ENCODE results near the gene EDN2.

Gene EDN2

DNA sequence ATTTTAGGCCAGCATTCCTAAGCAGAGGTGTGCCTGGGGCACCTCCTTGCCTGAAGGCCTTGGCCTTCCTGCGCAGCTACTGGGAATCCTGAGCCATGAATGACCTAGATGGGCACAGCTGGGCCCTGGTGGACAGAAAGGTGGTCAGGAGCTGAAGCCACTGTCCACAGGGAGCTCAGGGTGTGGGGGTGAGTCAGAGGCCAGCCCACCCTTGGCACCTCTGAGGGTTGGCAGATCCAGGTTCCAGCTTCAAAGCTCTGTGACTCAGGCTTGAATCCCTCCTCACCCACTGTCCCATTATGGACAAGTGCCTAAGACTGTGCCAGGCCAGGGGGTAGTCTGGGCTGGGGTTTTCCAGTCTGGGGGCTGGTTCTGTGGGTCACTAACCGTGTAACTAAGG lies 6.4 kb upstream of the EDN2 start:
- Histone ChIP-seq H3K36me3 (ENCODE audit: control insufficient read depth in 2 of 2, insufficient read depth in 1 of 2, low read length in 2 of 2) (no peaks in the 10 kb centered on the region), H3K4me1 (ENCODE audit: control insufficient read depth, insufficient read depth, low read length) (no peaks in the 10 kb centered on the region; the same call in none of the 2 replicates), H3K9me3 (ENCODE audit: control insufficient read depth, insufficient read depth, low read depth, low read length) (no peaks in the 10 kb centered on the region), H3K4me3 (ENCODE audit: low read depth, low read length) (no peak overlapping the region), H3K27ac (ENCODE audit: extremely low read depth, low read depth, low read length) (no peak overlapping the region)
- TF ChIP-seq ZNF843 (tag by site-specific recombination; IDR thresholded peaks at IDR 0.05) (no peak), ZNF529 (tag by site-specific recombination; IDR thresholded peaks at IDR 0.05; ENCODE audit: insufficient replicate concordance) (no peak), ZNF175 (tag by site-specific recombination; IDR thresholded peaks at IDR 0.05) (no peak), SCRT2 (tag by site-specific recombination; IDR thresholded peaks at IDR 0.05) (no peak), ZNF311 (tag by site-specific recombination; IDR thresholded peaks at IDR 0.05; ENCODE audit: borderline replicate concordance) (no peak), ZNF670 (tag by site-specific recombination; IDR thresholded peaks at IDR 0.05; ENCODE audit: low read depth) (no peak), REPIN1 (tag by site-specific recombination; IDR thresholded peaks at IDR 0.05; ENCODE audit: low read depth) (no peak), ZNF354C (tag by site-specific recombination; IDR thresholded peaks at IDR 0.05; ENCODE audit: borderline replicate concordance, low read depth) (no peak), ZNF132 (tag by site-specific recombination; IDR thresholded peaks at IDR 0.05; ENCODE audit: borderline replicate concordance) (no peak), ZNF426 (tag by site-specific recombination; IDR thresholded peaks at IDR 0.05) (no peak)
- TF ChIP-seq, protein P1, sequence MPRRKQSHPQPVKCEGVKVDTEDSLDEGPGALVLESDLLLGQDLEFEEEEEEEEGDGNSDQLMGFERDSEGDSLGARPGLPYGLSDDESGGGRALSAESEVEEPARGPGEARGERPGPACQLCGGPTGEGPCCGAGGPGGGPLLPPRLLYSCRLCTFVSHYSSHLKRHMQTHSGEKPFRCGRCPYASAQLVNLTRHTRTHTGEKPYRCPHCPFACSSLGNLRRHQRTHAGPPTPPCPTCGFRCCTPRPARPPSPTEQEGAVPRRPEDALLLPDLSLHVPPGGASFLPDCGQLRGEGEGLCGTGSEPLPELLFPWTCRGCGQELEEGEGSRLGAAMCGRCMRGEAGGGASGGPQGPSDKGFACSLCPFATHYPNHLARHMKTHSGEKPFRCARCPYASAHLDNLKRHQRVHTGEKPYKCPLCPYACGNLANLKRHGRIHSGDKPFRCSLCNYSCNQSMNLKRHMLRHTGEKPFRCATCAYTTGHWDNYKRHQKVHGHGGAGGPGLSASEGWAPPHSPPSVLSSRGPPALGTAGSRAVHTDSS (tag by site-specific recombination; IDR thresholded peaks at IDR 0.05) = no peak
- ChIA-PET CTCF (interaction anchor here (0.8 to 4.2 kb wide), 7 partner anchors 12 to 167 kb away, joined by 3 to 33 read pairs (median 5); no protein-coding TSS in a partner anchor), POLR2A (interaction anchor here (1.0 kb wide), 1 partner anchor 8 kb away, joined by 4 read pairs; no protein-coding TSS in a partner anchor)

DNA sequence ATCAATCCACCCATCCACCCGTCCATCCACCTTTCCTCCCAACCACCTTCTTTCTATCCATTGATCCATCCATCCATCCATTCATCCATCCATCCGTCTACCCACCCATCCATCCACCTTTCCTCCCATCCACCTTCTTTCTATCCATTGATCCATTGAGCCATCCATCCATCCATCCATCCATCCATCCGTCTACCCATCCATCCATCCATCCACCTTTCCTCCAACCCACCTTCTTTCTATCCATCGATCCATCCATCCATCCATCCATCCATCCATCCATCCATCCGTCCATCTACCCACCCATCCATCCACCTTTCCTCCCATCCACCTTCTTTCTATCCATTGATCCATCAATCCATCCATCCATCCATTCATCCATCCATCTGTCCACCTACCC lies 5.1 kb upstream of the EDN2 start:
- TF ChIP-seq, protein P2, sequence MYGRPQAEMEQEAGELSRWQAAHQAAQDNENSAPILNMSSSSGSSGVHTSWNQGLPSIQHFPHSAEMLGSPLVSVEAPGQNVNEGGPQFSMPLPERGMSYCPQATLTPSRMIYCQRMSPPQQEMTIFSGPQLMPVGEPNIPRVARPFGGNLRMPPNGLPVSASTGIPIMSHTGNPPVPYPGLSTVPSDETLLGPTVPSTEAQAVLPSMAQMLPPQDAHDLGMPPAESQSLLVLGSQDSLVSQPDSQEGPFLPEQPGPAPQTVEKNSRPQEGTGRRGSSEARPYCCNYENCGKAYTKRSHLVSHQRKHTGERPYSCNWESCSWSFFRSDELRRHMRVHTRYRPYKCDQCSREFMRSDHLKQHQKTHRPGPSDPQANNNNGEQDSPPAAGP (tag by site-specific recombination; IDR thresholded peaks at IDR 0.05) = no peak
- peak; percentile 58 for TF ChIP-seq ZBTB17 (tag by site-specific recombination; IDR thresholded peaks at IDR 0.05)
- no peak for TF ChIP-seq ZNF23 (tag by site-specific recombination; IDR thresholded peaks at IDR 0.05; ENCODE audit: borderline replicate concordance)
- no peak for TF ChIP-seq REPIN1 (tag by site-specific recombination; IDR thresholded peaks at IDR 0.05; ENCODE audit: low read depth)
- peak; percentile 96 for TF ChIP-seq ZNF366 (tag by site-specific recombination; conservative IDR thresholded peaks at IDR 0.05)

DNA sequence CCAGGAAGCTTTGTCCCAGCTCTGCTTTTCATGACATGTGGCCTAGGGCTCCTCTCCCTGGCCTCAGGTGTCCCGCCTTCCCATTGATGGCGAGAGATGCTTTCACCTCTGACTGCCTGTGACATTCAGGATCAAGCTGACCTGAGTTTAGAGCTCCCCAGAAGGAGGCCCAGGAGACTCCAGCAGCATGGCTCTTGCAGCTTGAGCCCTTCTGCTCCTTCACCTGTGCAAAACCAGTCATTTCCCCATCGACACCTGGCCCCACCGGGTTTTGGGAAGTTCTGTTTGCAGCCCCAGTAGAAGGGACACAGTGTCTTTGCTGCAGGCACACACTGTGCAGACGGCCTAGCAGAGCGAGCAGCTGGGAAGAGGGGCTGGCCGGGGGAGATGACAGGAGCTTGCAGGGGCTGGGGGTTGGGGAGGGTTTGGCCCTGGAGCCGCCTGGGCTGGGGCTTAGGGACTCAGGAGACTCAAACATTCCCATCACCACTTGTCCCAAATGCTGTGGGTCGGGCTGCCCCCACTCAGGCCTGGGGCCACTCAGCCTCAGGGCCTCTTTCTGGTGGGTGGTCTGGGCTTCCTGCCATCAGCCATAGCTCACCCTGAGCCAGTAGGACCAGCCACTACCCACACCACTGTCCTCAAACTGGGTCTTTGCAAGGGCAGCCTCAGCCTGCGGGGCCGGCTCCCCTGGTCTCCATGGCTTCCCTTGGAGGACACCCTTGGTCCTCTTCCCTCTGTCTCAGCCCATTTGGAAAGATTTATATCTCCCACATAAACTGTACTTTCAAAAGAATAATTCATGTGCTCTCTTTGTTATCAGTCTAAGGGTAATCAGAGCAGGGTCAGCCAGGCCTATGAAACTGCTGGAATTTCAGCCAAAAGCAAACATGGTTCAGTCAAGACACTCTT lies 3.8 kb upstream of the EDN2 start:
- no peaks in the 10 kb centered on the region for H3K9me3 ChIP-seq (ENCODE audit: control insufficient read depth, insufficient read depth, low read depth, low read length)
- no peak overlapping the region for H3K27ac ChIP-seq (ENCODE audit: extremely low read depth, low read depth, low read length)
- TF ChIP-seq SP7 (tag by site-specific recombination; IDR thresholded peaks at IDR 0.05) = no peak
- TF ChIP-seq EGR2 (tag by site-specific recombination; IDR thresholded peaks at IDR 0.05; ENCODE audit: low read depth) = peak; percentile 75
- TF ChIP-seq ZFHX2 (tag by site-specific recombination; conservative IDR thresholded peaks at IDR 0.05) = peak; percentile 68
- CTCF ChIA-PET = interaction anchor here (0.6 to 1.0 kb wide), 3 partner anchors 71 to 1412 kb away, joined by 3 read pairs; no protein-coding TSS in a partner anchor
- no peaks in the 10 kb centered on the region for H3K36me3 ChIP-seq (ENCODE audit: control insufficient read depth in 2 of 2, insufficient read depth in 1 of 2, low read length in 2 of 2)
- H3K4me3 ChIP-seq (ENCODE audit: low read depth, low read length) = no peak overlapping the region
- POLR2A ChIA-PET = interaction anchor here (0.7 kb wide), 1 partner anchor 96 kb away, joined by 3 read pairs; no protein-coding TSS in a partner anchor
- H3K4me1 ChIP-seq (ENCODE audit: control insufficient read depth, insufficient read depth, low read length) = no peaks in the 10 kb centered on the region

More for the DNA sequence above, 5.1 kb upstream of the EDN2 start:
- Histone ChIP-seq H3K27ac (ENCODE audit: extremely low read depth, low read depth, low read length) (no peak overlapping the region), H3K4me3 (ENCODE audit: low read depth, low read length) (no peak overlapping the region), H3K4me1 (ENCODE audit: control insufficient read depth, insufficient read depth, low read length) (no peaks in the 10 kb centered on the region), H3K36me3 (ENCODE audit: control insufficient read depth in 2 of 2, insufficient read depth in 1 of 2, low read length in 2 of 2) (no peaks in the 10 kb centered on the region), H3K9me3 (ENCODE audit: control insufficient read depth, insufficient read depth, low read depth, low read length) (no peaks in the 10 kb centered on the region)
- CTCF ChIA-PET = interaction anchor here (0.8 to 4.2 kb wide), 3 partner anchors 8 to 45 kb away, joined by 3 to 33 read pairs (median 6); no protein-coding TSS in a partner anchor
- POLR2A ChIA-PET = no interaction called here

All from HEK293 (cell line).